AG09309 (cell line): ENCODE data around the gene FAAP20.

Experiments
- DNase-seq: peaks from one replicate; pipeline ENCODE4 v3.0.0-alpha.2; 2010; ENCODE audit warnings: low read depth
- H3K4me3 ChIP-seq: 2 replicates; pipeline ENCODE4 v1.5.1; 2011; ENCODE audit warnings: mild to moderate bottlenecking, low read depth, low read length, moderate library complexity; ENCODE audit not compliant: control insufficient read depth
- TF ChIP-seq, protein P1 (sequence below): IDR thresholded peaks from 2 replicates; pipeline ENCODE4 v1.5.1; 2011; ENCODE audit warnings: mild to moderate bottlenecking, low read depth, low read length, inconsistent platforms; ENCODE audit not compliant: insufficient read depth, control insufficient read depth; ENCODE audit errors: missing control alignments

FAAP20 gene

DNA sequence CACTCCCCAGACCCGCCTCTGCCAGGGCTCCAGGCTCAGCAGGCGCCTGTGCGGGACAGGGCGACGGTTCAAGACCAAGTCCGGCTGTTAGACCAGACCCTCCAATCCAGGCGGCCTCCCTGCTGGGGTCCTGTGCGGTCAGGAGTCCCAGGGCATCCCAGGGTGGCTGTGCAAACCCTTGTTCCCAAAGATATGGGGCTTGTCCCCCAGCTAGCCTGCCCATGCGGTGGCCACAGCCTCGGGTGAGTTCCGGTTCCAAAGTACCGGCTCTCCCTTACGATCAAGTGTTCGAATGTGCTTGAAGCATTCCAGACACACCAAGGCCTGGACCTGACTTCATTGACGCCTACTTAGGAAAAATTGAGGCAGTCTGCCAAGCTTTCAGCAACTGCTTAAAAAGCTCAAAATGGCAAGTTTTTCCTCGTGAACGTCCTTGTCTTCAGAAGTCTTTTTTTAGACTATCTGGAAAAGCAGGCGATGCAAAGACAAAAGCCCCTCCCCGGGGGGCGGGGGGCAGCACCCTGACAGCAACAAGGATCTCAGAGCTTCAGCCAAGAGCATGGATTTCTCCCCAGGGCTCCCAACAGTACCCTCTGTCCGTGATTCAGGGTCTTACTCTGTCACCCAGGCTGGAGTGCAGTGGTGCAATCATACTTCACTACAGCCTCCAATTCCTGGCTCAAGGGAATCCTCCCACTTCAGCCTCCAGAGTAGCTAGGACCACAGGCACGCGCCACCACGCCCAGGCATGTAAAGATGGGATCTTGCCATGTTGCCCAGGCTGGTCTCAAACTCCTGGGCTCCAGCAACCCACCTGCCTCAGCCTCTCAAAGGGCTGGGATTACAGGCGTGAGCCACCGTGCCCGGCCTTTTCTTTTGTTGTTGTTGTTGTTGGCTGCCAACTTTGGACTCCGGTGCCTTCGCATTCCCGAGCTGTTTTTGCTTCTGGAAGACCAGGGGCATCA, 2.3 kb downstream of the FAAP20 start:
- TF ChIP-seq, protein P1, sequence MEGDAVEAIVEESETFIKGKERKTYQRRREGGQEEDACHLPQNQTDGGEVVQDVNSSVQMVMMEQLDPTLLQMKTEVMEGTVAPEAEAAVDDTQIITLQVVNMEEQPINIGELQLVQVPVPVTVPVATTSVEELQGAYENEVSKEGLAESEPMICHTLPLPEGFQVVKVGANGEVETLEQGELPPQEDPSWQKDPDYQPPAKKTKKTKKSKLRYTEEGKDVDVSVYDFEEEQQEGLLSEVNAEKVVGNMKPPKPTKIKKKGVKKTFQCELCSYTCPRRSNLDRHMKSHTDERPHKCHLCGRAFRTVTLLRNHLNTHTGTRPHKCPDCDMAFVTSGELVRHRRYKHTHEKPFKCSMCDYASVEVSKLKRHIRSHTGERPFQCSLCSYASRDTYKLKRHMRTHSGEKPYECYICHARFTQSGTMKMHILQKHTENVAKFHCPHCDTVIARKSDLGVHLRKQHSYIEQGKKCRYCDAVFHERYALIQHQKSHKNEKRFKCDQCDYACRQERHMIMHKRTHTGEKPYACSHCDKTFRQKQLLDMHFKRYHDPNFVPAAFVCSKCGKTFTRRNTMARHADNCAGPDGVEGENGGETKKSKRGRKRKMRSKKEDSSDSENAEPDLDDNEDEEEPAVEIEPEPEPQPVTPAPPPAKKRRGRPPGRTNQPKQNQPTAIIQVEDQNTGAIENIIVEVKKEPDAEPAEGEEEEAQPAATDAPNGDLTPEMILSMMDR: no peak
- DNase-seq: no peak
- peak overlapping the region; percentile 9 for H3K4me3 ChIP-seq

DNA sequence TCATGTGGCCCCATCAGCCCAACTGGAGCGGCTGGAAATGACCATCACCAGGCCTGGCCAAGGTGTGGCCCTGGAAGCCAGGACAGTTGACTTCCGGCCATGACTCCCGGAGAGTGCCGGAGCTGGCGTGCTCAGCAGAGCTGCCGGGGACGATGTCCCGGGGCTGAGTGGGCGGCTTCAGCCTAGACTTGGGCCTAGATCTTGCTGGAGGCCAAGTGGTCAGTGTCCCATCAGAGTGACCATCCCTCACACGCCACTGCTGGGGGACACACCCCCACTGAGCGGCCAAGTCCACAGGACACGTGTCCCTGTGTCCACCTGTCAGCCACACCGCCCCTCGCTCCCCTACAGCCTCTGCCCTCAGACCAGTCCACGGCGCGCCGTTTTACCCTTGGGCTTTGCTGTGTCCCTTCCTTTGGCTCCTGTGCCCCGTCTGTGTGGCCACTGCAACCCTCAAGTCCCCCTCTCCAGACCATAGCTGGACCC, 4.0 kb downstream of the FAAP20 start:
- H3K4me3 ChIP-seq: peak overlapping the region; percentile 63
- DNase-seq: no peak
- TF ChIP-seq, protein P1: no peak

DNA sequence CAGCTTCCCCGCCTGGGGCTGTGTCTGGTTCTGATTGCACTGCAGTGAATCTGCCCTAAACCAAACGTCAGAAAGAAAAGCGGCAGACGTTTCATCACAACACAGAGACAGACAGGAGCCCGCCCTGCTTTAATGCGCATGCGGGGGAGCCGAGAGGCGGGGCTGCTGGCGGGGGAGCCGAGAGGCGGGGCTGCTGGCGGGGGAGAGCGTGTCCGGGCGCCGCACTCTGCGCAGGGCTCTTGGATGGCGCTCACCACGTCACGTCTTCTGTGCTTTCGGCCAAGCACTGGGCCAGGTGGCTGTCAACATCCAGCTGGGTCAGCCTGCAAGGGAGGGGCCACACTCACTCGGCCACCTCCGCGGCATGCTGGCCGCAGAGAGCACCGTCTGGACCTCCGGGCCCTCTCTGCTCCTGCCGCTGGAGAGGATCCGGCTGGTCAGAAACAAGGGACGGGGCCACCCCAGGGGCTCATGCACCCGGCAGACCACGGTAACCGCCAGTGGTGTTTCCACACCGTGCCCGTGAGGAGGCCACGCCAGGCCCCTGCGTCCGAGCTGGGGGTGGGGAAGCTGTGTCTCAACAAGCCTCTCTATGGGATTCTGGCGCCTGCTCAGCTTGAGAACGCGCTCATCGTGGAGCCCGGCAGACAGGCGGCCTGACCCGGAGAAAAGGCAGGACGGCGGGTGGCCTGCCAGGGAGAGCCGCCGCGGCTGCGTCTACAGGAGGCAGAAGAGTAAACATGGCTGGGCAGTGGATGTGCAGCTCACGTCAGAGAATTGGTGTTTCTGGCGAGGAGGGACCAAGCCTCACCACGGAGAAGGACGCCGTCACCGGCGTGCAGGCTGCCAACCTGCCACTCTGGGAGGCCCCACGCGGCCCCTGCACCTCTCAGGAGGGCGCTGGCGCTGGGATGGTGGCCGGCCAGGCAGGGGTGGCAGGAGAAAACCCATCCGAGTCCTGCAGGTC, 4.8 kb downstream of the FAAP20 start:
- peak; percentile 83 for DNase-seq
- TF ChIP-seq, protein P1: no peak
- peak overlapping the region; percentile 63 for H3K4me3 ChIP-seq

DNA sequence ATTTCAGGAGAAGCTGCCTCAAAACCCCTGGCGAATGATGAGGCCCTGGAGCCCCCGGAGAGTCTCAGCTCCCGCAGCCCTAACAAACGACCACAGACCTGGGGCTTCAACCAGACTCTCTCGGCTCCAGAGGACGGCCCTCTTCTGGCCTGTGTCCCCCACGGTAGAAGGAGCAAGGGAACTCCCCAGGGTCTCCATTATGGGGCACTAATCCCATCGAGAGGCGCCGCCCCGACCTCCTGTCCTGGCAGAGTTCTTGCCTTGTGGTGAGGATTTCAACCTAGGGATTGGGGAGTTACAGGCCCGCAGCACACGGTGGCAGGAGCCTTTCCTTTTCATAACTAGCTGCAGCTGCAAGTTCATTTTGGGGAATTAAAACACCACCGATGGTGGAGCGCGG, 6.2 kb downstream of the FAAP20 start:
- no peak for DNase-seq
- TF ChIP-seq, protein P1: no peak
- no peak overlapping the region for H3K4me3 ChIP-seq

DNA sequence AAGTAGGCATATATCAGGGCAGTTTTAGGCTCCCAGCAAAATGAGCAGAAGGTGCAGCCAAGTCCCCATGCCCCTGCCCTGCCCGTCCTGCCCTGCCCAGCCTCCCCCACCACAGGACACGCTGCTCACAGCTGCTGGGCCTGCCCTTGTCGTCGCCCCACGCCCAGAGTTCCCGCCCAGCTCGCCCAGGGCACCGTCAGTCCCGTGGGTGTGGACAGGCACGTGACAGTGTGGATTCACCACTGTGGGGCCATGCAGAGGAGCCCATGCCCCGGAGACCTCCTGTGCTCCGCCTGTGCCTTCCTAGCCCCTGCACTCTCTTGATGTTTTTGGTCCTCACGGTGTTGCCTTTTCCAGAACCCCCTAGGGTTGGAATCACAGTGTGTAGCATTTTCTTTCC, 7.0 kb downstream of the FAAP20 start:
- TF ChIP-seq, protein P1: no peak
- no peak overlapping the region for H3K4me3 ChIP-seq
- no peak for DNase-seq

DNA sequence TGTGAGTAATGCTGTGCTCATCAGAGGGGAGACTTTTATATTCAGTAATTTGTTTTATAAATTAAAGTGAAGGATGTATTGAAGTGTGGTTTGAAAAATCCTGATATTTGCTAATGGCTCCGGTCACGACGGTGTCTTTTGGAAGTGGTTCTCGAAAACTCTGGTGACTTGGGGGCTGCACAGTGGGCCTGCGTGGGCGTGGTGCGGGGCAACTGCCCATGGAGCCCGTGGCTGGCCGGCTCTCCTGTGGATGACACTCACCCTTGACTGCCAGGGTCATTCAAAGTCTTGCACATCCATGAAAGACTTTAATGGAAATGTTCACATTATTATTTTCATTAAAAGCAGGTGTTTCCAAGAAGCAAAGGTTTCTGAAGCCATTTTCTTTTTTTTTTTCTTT, 7.7 kb downstream of the FAAP20 start:
- no peak for DNase-seq
- H3K4me3 ChIP-seq: no peak overlapping the region
- TF ChIP-seq, protein P1: no peak
